Stromal cell of bone marrow (primary cell): ENCODE measurements around the gene ARHGDIG.
"Not testable (repeated sequence)": the region's sequence is repeated elsewhere in the genome, so short reads cannot be mapped to it uniquely, and the experiment has no call there.

ENCODE experiments used
- DNase-seq: peaks from one replicate; pipeline ENCODE4 v3.0.0-alpha.2; 2012; ENCODE audit warnings: low read depth

The ARHGDIG gene

GRCh38 chr16:280552-280951, at the start of gene ARHGDIG:
Gene ARHGDIG (plus strand): TSS chr16:280591. CDS start chr16:280681, 90 bp downstream.
- no peak for DNase-seq

- DNase-seq, result no peak
Measured at GRCh38 chr16:230949-231348, 49.4 kb upstream of the ARHGDIG start.

DNA sequence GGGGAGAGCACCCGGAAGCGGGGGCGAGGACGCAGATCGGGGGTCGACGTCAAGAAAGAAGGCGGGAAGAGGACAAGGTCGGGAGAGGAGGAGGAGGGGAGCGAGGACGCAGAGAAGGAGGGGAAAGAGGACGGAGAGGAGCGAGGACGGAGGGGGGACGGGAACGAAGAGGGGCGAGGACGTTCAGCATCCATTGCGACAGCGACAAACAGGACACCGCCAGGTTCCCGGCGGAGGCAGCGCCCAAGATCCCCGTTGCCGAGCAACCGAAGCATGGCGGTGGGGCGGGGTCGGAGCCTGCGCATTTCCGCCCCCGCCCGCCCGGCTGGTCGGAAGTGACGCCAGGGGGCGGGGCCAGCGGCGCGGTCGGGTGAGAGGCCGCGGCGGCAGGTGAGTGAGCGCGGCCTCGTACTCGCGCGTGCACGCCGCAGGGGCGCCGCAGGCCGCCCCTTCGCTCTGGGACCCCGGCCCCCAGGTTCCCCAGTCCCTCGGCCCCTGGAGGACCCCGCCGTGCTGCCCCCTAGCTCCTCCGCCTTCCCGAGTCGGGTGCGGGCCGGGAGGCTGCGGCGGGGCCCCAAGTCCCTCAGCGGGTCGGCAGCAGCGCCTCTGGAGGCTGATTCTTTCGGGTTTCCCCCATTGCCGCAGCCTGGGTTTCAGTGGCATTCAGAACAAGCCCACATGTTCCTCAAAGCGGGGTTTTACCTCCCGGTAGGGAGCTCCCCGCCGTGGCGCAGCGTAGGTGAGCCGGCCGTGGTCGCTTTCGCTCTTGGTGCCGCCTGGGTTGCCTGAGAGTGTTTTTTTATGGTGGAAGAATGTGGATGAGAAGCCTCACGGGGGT, 45.7 kb upstream of the ARHGDIG start, which contains the start of gene FAM234A:
Gene FAM234A (plus strand): TSS at position 354 of the 838 bp plus-strand sequence. CDS start 19,593 bp downstream, outside the sequence.
- peak; percentile 79 for DNase-seq

DNA sequence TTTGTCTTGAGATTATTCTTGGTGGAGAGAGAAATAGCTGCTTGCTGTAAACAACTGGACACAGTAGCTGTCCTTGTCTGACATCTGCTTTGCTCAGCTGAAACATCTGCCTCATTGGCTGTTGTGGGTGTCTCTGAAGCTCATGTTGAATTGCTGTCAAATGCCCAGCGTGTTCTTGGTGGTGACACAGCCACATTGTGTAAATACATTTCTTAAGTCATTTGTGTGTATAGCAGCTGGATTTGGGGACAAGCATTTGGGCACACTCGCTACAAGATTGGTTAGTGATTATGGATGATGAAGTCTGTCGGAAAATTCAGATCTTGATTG, 40.5 kb upstream of the ARHGDIG start:
- DNase-seq, result no peak

DNA sequence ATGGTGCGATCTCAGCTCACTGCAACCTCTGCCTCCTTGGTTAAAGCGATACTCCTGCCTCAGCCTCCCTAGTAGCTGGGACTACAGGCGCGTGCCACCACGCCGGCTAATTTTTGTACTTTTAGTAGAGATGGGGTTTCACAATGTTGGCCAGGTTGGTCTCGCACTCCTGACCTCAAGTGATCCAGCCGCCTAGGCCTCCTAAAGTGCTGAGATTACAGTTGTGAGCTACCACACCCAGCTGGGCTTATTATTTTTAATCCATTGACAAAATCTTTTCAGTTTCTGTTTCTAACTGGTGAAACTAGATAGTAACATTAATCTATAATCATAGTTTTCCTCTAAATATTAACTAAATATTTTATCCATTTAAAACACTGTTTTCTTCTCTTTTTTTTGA, 39.8 kb upstream of the ARHGDIG start:
- no peak for DNase-seq

DNA sequence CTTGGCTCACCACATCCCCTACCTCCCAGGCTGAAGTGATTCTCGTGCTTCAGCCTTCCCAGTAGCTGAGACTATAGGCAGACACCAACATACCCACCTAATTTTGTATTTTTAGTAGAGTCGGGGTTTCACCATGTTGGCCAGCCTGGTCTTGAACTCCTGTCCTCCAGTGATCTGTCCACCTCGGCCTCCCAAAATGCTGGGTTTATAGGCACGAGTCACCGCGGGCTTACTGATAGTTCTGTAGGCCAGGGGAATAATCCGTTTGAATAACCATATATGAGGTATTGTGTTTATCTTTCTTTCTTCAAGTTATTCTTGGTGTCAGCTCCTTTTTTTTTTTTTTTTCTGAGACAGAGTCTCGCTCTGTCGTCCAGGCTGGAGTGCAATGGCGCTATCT, 38.1 kb upstream of the ARHGDIG start:
- DNase-seq, result no peak

- no peak for DNase-seq
Measured at GRCh38 chr16:243348-243747, 37.0 kb upstream of the ARHGDIG start.

DNA sequence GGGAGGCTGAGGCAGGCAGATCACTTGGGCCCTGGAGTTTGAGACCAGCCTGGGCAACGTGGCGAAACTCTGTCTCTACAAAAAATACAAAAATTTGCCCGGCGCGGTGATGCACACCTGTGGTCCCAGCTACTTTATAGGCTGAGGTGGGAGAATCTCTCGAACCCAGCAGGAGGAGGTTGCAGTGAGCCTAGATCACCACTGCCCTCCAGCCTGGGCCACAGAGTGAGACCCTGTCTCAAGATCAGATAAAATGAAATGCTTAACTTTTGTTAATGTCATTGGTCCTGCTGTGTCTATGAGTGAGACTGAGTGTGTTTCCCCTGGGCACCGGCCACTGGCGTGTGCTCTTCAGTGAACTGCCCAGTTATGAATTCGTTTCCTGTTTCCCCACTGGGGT, 35.3 kb upstream of the ARHGDIG start:
- DNase-seq, result no peak

DNA sequence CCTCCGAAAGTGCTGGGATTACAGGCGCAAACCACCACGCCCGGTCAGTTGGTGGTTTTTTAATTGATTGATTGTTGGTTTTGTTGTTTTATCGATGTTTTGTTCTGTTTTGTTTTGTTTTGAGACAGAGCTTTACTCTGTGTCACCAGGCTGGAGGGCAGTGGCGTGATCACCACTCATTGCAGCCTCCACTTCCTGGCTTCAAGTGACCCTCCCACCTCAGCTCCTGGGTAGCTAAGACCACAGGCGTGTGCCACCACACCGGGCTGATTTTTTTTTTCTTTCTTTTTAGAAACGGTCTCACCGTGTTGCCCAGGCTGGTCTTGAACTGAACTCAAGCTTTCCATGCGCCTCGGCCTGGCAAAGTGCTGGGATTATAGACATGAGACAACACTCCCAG, 33.4 kb upstream of the ARHGDIG start:
- no peak for DNase-seq

DNA sequence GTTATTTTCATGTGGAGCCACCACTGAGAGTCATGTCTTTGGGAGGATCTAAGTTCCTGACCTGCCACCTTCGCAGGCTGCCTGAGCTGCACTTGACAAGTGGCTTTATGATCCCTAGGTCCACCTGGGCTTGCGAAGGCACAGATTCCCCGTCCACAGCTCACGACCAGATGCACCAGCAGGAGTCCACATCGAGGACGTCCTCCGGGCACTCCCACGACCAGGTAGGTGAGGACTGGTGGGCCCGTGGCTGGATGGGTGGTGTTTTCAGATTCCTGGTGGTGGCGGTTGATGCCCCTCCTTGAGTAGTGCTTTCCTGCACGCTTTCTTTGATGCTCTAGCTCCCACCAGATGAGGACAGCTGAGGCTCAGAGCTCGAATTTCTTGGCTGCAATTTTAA, 31.0 kb upstream of the ARHGDIG start:
- DNase-seq, result no peak

DNA sequence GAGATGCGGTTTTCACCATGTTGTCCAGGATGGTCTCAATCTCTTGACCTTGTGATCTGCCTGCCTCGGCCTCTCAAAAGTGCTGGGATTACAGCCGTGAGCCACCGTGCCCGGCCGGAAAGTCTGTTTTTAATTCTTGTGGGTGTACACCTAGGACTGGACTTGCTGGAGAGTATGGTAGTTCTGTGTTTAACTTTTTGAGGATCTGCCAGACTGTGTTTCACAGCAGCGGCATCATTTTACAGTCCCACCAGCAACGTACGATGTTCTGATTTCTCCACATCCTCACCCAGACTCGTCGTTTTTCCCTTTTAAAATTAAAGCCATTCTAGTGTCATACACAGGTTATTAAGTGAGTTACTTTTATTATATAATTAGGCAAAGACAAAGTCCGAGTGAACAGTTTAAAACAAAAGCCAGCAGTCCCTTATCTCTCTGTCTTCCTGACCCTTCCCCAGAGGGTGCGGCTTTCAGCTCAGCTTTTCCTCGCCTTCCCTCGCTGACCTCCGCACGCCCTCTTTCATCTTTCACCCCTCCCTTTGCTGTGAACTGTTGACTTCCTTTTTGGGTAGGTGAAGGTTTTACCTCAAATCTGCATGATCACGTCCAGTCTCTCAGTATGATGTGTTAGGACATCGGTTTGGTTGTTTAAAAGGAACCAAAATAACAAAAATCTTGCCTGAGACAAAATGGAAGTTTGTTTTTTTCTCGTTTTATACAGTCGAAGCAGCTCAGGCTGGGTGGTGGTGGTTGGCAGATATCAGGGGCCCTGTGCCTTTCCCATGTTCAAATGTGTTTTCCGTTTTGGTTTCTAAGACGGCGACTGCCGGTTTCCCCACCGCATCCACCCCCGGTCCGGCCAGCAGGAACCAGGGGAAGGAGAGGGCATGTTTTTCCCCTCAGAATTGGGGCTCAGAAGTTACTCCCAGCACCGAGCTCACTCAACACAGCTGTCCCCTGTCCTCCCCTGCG, 27.7 kb upstream of the ARHGDIG start:
- no peak for DNase-seq

GRCh38 chr16:253833-254232, 26.6 kb upstream of the ARHGDIG start:
- no peak for DNase-seq

- DNase-seq, result no peak
Measured at GRCh38 chr16:254461-254860, 25.9 kb upstream of the ARHGDIG start.

- DNase-seq, result no peak
Measured at GRCh38 chr16:255183-255582, 25.2 kb upstream of the ARHGDIG start.

- not testable (repeated sequence) for DNase-seq
Measured at GRCh38 chr16:258091-258490, 22.3 kb upstream of the ARHGDIG start.

DNA sequence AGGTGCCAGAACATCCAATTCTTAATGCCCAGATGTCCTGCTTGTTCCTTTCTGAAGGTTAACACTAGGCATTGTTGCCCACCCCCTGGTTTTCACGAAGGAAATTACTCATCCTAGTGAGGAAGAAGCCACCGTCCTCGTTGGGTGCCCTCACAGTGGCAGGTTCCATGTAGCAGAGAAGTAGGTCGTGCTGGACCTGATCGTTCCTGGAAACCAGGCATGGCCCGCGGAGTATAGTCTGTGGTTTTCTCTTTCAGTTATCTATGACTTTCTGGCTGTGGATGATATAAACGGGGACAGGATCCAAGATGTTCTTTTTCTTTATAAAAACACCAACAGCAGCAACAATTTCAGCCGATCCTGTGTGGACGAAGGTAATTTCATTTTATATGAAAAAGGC, 21.2 kb upstream of the ARHGDIG start:
- no peak for DNase-seq

DNA sequence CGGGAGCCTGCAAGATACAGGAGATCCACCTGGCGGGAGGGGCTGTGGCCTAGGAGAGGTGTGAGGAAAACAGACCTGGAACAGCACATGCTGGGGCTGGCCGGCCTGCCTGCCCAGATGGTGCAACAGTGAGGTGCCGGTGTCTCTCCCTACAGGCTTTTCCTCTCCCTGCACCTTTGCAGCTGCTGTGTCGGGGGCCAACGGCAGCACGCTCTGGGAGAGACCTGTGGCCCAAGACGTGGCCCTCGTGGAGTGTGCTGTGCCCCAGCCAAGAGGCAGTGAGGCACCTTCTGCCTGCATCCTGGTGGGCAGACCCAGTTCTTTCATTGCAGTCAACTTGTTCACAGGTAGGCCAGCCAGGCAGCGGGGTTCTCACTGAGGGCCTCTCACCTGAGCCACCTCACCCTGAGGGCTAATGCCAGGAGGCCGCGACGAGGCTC, 20.6 kb upstream of the ARHGDIG start:
- DNase-seq, result no peak

DNA sequence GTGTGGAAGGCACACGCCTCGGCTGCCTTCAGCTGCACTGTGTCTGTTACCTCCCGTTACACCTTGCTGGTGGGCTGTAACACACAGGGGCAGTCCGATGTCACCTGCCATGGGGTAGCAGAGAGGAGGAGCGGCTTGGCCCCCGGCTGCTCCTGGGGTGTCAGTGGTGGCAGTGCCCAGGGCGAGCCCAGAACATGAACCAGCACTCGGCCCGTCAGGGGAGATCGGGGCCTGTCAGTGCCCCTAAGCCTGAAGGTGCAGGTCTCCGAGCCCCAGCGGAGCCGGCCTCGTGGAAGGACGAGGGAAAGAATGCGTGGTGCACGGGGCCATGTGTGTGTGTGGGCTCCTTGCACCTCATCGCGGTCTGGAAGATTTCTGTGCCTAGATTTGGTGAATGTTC, 20.1 kb upstream of the ARHGDIG start:
- no peak for DNase-seq

DNA sequence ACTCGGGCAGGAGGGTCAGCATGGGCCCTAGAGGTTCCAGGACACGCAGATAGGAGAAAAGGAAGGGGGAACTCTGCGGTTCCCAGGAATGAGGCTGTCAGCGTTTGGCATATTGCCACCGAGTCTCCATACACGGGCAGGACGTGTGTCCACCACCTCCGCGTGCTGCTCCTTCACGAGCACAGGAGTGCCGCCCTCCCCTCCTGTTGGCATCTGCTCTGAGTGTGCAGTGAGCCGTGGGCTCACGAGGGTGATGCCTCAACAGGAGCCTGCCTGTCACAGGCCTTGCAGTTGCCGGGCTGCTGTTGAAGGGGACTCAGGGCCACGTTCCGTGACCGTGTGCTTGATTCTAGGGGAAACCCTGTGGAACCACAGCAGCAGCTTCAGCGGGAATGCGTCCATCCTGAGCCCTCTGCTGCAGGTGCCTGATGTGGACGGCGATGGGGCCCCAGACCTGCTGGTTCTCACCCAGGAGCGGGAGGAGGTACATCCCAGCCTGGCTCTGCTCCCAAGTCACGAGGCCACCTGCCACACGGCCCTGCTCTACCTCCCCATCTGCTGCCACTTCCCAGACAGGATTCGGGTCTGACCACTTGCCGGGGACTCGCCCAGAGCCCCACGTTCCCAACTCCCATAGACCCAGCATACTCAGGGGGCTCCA, 19.2 kb upstream of the ARHGDIG start:
- no peak for DNase-seq

DNA sequence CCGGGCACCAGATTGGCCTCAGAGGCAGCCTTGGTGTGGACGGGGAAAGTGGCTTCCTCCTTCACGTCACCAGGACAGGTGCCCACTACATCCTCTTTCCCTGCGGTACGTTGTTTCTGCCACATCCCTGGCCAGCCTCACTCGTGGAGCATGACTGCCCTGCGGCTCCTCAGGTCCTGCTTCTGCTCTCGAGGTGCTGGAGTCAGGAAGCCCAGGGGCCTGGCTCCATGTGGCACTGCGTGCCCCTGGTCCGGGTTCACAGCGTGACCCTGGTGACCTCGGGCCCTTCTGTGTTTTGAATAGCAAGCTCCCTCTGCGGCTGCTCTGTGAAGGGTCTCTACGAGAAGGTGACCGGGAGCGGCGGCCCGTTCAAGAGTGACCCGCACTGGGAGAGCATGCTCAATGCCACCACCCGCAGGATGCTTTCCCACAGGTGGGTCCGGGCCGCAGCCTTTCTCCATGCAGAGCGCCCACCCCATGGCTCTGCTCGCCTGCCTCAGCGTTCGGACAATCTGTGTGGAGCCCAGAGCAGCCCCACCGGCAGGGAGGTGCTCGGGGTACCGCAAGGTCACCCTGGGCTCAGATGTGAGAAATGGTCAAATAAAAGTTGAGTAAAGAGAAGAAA, 18.2 kb upstream of the ARHGDIG start:
- DNase-seq, result no peak

DNA sequence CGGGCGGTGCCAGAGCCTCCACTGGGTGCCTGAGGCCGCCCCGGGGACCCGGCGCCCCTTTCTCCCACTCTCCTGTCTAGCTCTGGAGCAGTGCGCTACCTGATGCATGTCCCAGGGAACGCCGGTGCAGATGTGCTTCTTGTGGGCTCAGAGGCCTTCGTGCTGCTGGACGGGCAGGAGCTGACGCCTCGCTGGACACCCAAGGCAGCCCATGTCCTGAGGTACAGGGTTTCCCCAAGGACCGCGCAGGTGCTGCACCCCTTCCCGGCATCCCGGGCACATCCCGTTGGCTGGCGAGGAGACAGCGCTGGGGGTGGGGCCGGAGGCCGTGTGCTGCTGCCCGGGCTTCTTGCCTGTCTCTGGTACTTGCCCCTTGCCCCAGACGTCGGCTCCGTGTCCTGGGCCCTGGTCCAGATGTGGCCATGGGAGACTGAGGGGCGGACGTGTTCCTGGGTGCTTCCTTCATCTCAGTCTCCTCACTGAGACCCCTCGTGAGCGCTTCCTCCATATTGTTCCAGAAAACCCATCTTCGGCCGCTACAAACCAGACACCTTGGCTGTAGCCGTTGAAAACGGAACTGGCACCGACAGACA, 17.1 kb upstream of the ARHGDIG start:
- DNase-seq, result no peak

- no peak for DNase-seq
Measured at GRCh38 chr16:263944-264343, 16.4 kb upstream of the ARHGDIG start.
